Dedifferentiated amniotic fluid mesenchymal stem cell (primary cell): ENCODE data around the gene IRF8.
"Not testable (repeated sequence)": the region's sequence is repeated elsewhere in the genome, so short reads cannot be mapped to it uniquely, and the experiment has no call there.

ENCODE experiments used
- DNase-seq: peaks from one replicate; pipeline ENCODE4 v3.0.0-alpha.2; 2016; ENCODE audit errors: extremely low spot score

IRF8 gene, protein sequence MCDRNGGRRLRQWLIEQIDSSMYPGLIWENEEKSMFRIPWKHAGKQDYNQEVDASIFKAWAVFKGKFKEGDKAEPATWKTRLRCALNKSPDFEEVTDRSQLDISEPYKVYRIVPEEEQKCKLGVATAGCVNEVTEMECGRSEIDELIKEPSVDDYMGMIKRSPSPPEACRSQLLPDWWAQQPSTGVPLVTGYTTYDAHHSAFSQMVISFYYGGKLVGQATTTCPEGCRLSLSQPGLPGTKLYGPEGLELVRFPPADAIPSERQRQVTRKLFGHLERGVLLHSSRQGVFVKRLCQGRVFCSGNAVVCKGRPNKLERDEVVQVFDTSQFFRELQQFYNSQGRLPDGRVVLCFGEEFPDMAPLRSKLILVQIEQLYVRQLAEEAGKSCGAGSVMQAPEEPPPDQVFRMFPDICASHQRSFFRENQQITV

GRCh38 chr16:85898521-85899442, at the start of gene IRF8:
IRF8 (plus strand) TSS chr16:85899162; CDS start chr16:85903016, 3,854 bp downstream.
- DNase-seq = no peak

DNA sequence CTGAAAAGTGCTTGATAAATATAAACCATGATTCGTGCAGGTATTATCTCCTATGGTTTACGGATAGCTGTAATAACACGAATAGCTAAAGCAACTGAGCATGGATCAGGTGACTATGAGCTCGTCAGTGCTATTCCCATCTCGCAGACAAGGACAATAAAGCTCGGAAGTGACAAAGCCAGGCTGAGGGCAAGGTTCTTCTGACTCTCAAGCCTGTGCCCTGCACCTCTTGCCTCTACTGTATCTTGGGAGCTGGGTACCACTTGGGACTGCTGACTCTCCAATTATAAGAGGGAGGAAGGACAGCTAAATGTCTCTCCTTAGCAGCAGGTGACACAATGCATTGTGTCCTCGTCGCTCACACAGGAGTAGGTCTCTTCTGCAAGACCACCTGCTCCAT, 49.6 kb upstream of the IRF8 start:
- DNase-seq = no peak

GRCh38 chr16:85850344-85850880, 48.5 kb upstream of the IRF8 start:
- DNase-seq = no peak

DNA sequence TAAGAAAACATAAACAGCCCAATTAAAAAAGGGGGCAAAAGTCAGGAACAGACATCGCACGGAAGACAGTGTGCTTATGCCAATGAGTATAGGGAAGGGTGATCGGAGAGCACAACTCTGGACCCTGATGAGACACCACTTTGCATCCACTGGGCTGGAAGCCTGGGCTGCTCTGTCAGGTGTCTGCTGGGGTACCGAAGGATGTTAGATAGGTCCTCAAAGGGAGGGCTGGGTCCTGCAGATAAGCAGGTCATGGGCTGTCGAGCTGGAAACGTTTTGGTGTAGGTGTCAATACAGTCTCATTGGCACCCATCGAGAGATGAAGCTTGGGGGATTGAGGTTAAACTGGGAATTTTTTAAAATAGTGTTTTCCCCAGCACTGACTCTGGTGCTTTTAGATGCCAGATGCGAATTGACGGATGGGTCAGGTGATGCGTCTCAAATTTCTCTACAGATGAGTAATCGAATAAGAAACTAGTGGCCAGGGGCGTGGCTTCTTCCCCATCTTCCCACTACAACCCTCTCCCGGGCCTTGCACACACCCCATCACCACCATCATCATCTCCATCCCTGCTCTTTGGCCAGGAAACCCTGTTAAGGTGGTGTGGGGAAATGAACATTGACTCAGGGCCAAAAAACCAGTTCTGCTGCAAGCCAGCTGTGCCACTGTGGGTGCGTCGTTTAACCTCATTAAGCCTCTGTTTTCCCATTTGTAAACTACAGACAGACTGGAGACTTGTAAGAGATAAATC, 47.8 kb upstream of the IRF8 start:
- DNase-seq = no peak

- no peak for DNase-seq
These were observed 45.1 kb upstream of the IRF8 start for GRCh38 chr16:85853547-85854545.

- DNase-seq = no peak
These were observed 44.0 kb upstream of the IRF8 start for GRCh38 chr16:85854935-85855334.

GRCh38 chr16:85856079-85856478, 42.9 kb upstream of the IRF8 start:
- no peak for DNase-seq

- DNase-seq = no peak
These were observed 42.4 kb upstream of the IRF8 start for GRCh38 chr16:85856585-85856984.

DNA sequence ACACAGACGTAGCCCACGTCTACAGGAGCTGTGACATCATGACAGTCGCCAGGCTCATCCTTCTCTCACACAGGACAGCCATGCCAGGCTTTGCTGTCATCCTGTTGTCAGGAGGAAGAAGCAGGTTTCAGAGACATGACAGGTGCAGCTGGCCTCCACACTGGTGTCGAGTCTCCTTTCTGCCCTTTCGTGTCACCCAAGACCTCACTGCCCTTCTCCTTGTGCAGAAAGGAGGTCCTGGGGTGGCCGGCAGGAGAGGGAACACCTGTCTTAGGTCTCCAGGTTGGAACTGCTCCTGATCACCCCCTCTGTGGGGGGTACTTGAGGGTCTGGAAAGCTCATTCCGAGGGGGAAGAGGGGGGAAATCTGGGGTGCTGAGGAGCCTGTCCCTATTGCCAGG, 41.6 kb upstream of the IRF8 start:
- DNase-seq = no peak

GRCh38 chr16:85858571-85858970, 40.4 kb upstream of the IRF8 start:
- not testable (repeated sequence) for DNase-seq

- DNase-seq = no peak
These were observed 39.8 kb upstream of the IRF8 start for GRCh38 chr16:85858984-85859817.

GRCh38 chr16:85859818-85860125, 39.2 kb upstream of the IRF8 start:
- DNase-seq = no peak

- no peak for DNase-seq
These were observed 38.4 kb upstream of the IRF8 start for GRCh38 chr16:85860413-85861094.

GRCh38 chr16:85861095-85861825, 37.7 kb upstream of the IRF8 start:
- DNase-seq = no peak

DNA sequence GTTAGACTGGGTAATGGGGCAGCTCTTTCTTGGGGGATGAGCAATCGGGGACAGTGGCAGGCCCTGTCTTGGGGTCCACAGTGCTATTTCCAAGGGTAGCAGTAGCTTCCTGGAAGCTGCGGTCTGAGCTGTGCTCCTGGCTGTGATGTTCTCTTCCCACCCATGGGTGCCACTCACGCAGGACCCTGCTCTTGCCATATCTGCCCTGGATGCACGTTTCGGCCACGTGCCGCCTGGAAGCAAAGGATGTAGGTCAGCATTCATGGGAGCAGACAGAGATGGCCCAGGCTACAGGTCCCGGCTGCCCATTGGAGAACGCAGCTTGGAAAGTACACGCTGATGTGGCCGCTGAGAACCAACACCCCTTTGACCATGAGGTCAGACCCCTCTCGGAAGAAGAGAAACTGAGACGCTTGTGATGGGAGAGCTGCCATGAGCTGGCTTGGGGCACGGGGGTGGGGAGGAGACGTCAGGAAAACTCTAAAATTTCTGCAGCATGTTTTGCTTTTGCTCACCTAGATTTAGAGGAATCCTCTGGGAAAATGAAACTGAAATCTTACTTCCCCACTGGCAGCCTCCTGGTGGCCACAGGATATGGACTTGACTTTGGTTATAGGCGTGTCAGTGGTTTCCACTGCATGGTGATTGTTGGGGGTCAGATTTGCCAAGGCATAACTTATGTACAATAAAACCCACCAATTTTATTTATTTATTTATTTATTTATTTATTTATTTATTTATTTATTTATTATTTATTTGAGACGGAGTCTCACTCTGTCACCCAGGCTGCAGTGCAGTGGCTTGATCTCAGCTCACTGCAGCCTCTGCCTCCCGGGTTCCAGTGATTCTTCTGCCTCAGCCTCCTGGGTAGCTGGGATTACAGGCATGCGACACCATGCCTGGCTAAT, 36.2 kb upstream of the IRF8 start:
- no peak for DNase-seq

DNA sequence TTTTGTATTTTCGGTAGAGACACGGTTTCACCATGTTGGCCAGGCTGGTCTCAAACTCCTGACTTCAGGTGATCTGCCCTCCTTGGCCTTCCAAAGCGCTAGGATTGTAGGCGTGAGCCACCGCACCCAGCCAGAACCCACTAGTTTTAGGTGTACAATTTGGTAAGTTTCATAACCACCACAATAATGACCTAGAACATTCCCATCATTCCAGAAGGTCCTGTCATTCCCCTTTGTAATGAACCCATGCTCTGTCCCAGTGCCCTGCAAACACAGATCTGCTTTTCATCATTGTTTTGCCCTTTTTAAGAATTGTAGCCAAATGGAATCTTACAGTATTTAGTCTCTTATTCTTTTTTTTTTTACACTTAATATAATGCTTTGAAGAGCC, 35.6 kb upstream of the IRF8 start:
- DNase-seq = no peak

GRCh38 chr16:85864965-85865364, 34.0 kb upstream of the IRF8 start:
- DNase-seq = no peak
